GM10266 (cell line): ENCODE data around the gene ADAMTS17.

Source experiments
- DNase-seq: peaks from one replicate; pipeline ENCODE4 v3.0.0; 2012; ENCODE audit errors: extremely low spot score
- TF ChIP-seq, protein P1 (sequence below): IDR thresholded peaks from 2 replicates; pipeline ENCODE4 v1.5.1; 2012; ENCODE audit warnings: mild to moderate bottlenecking, low read depth; ENCODE audit not compliant: control insufficient read depth, insufficient read depth; ENCODE audit errors: missing control alignments

ADAMTS17 gene

DNA sequence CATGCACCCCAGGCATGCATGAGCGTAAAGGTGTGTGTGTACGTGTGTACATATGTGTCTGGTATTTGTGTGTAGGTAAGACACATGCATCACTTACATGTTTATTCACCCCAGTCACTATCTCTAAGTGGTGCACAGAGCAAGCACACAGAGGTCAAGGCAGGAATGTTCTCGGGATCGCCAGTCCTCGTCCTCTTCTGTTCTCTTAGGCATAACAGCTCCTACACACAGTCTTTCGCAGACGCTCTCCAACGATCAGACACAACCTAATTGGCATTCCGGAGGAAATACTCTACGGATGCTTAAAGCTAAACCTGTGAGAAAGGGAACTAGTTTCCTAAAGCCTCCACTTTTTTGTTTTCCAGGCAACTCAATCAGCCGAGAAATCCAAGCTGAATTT lies 95.9 kb downstream of the ADAMTS17 start:
- DNase-seq: no peak
- TF ChIP-seq, protein P1, sequence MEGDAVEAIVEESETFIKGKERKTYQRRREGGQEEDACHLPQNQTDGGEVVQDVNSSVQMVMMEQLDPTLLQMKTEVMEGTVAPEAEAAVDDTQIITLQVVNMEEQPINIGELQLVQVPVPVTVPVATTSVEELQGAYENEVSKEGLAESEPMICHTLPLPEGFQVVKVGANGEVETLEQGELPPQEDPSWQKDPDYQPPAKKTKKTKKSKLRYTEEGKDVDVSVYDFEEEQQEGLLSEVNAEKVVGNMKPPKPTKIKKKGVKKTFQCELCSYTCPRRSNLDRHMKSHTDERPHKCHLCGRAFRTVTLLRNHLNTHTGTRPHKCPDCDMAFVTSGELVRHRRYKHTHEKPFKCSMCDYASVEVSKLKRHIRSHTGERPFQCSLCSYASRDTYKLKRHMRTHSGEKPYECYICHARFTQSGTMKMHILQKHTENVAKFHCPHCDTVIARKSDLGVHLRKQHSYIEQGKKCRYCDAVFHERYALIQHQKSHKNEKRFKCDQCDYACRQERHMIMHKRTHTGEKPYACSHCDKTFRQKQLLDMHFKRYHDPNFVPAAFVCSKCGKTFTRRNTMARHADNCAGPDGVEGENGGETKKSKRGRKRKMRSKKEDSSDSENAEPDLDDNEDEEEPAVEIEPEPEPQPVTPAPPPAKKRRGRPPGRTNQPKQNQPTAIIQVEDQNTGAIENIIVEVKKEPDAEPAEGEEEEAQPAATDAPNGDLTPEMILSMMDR: no peak

DNA sequence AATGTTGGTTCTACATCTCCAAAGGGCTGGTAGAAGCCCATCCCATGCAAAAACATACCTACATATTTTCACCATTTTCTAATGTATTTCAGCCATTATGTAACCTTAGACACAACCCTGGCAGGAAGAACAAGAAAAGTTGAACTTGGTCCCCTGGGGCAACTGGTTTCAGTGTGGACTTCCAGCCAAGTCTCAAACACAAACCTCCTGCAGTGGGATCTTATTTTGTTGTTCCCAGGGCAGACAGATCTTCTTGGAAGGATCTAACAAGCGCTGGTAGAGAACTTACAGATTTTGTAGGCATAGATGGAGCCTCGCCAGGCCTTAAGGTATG lies 96.3 kb downstream of the ADAMTS17 start:
- DNase-seq: no peak

DNA sequence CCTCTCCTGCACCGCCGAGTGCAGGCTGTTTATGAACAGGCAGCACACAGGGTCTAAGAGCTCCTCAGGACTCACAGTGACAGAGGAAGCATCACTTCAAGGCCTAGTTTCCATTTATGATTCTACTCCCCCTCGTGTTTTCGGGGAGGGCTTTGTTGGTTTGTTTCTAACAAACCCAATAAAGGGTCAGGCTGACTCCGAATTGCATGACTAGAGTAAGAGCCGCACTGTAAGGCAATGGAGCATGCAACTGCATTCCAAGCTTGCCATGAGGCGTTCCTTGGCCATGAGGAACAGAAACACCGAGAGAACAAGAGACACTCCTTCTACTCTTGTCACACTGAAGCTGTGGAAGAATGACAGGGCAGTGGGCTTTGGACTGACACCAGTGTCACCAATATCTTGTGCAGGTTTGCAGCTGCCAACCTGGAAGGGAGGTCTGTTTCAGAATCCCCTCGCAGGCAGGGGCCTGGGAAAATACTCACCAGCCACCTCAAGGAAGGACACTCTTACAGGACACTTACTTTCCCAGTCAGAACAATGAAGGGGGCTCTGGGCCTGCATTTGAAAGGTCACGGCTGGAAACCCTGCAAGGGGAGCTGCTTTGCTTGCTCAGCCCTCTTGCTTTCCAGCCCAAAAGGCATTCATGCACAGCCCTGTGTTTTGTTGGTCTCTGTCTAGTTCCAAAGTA lies 96.8 kb downstream of the ADAMTS17 start:
- TF ChIP-seq, protein P1: no peak
- DNase-seq: no peak

More for the DNA sequence above, 96.3 kb downstream of the ADAMTS17 start:
- TF ChIP-seq, protein P1: no peak

DNA sequence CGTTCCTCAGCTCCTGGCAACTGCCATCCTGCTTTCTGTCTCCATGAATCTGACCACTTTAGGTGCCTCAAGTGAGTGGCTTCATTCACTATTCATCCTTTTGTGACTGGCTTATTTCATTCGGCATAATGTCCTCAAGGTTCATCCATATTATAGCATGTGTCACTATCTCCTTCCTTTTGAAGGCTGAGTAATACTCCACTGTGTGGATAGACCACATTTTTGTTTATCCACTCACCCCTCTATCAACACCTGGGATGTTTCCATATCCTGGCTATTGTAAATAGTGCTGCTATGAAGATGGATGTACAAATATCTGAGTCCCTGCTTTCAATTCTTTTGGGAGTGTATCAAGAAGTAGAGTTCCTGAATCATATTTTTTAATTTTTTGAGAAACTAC lies 98.8 kb downstream of the ADAMTS17 start:
- no peak for DNase-seq
- TF ChIP-seq, protein P1: no peak

DNA sequence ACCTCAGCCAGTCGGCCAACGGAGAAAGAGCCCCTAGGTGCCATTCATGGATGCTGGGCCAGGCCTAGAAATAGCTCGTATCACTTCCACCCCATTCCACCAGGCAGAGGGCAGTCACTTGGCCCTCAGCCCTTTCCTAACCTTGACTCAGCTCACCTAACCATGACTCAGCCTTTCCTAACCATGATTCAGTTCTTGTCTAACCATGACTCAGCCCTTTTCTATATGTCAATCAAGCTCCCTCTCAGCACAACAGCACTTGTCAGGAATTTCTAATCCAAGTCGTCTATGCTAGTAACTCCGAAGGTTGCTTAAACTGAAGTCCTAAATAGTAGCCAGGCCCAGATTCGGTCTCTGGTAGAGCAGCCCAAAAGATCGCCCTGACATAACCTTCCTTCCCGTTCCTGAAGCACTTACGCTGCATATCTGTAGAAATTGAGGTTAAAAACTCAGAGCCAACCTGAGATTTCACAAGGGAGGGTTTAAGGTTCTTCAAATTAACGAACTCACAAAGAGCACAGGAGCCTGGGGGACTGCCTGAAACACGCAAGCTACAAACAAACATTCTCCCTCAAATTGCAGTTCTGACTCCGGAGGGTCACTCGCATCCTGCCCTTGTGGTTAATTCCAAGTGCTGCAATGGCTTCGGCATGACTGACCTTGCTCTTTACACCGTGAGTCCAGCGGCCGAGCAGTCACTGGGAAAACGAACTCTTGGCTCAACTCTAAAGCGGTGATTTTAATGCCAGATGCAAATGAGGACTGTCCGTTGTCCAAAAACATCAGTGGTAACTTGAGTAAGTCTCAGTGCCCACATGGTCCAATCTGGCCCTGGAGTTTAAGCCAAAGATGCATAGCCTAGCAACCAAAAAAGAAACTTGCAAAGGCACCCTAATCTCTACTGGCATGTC lies 99.9 kb downstream of the ADAMTS17 start:
- no peak for DNase-seq
- TF ChIP-seq, protein P1: no peak

DNA sequence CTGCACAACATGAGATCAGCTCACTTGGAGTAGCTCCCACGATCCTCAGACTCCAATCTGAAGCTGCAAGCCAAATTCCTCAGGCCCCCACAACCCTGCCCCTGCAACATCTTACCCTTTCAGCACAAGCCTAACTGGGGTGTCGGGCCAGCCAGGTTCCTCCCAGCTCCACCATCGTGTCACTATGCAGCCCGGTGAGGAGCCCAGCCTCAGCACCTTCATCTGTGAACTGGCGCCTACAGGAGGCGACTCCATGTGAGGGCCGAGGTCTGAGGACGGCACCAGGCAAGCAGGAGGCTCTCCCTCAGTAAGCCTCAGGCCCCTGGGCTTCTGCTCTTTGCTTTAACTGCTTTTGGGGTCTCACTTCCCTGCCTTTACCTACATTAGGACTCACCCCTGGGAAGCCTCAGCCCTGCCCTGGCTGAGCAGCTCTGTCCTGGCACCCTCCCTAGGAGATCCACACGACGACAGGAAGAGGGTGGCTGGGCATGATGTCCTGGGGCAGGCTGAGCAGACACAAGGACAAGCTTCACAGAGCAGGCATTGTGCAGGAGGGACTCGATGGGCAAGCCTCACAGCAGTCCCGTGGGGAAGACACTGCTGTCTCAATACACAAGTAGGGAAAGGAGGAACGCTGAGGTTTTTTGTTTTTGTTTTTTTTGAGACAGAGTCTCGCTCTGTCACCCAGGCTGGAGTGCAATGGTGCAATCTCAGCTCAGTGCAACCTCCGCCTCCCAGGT lies 104.6 kb downstream of the ADAMTS17 start:
- DNase-seq: no peak
- TF ChIP-seq, protein P1: no peak
